A549 (cell line): ENCODE data around the gene TRAK1. TPM values are rescaled to one million over a fixed set of nuclear protein-coding genes. Genes with fewer than 3 reads are reported as not detected.

Experiments
- ATAC-seq, 2 experiments: fragments of 200-7000 bp in 1 of 2; fragments of >200 bp in 1 of 2; cut with Nextera tagmentation in 1 of 2; cut with Tn5 transposase in 1 of 2; 3 replicates each; pipeline versions ENCODE4 v1.8.0 to v1.9.1; 2018 to 2020; ENCODE audit warnings: mild to moderate bottlenecking in 1 of 2, moderate library complexity in 1 of 2
- CTCF ChIA-PET: fragments of 300-600 bp; sonication (Branson Sonifier 250); formaldehyde crosslinking; extraction: SDS; loops from one replicate; lab custom pipeline; 2021; ENCODE audit warnings: antibody characterized with exemption, inconsistent platforms; lab: Yijun Ruan, JAX
- POLR2A ChIA-PET: fragments of 350-600 bp; formaldehyde crosslinking; extraction: SDS; loops from one replicate; lab custom pipeline; 2021; ENCODE audit warnings: antibody characterized with exemption, inconsistent platforms; lab: Yijun Ruan, JAX
- DNase-seq, 2 experiments: peaks; one replicate each; pipeline versions ENCODE4 v3.0.0 to v3.0.0-alpha.2; 2011 to 2016; ENCODE audit warnings: low read depth in 1 of 2, low spot score in 1 of 2
- FAIRE-seq: peaks from 2 replicates; lab custom pipeline; 2011; peaks lifted over from hg19 to GRCh38; lab: Jason Lieb, UNC
- H3K27ac ChIP-seq, 2 experiments: fragments of >200 bp; sonication (Bioruptor Twin); formaldehyde crosslinking; 3 replicates each; pipeline ENCODE4 v1.5.1; 2016 to 2017
- H3K4me1 ChIP-seq: fragments of >200 bp; sonication (Bioruptor Twin); formaldehyde crosslinking; 3 replicates; pipeline ENCODE4 v1.6.1; 2016
- H3K4me2 ChIP-seq: fragments of >200 bp; sonication (Bioruptor Twin); formaldehyde crosslinking; 3 replicates; pipeline ENCODE4 v1.6.1; 2016
- H3K4me3 ChIP-seq: fragments of >200 bp; sonication (Bioruptor Twin); formaldehyde crosslinking; 3 replicates; pipeline ENCODE4 v1.5.1; 2016
- H3K9me3 ChIP-seq: fragments of >200 bp; sonication (Bioruptor Twin); formaldehyde crosslinking; 3 replicates; pipeline ENCODE4 v1.6.1; 2016
- CBX8 ChIP-seq: fragments of 200-600 bp; sonication (generic); IDR thresholded peaks from 2 replicates; pipeline ENCODE4 v1.6.1; 2016
- CHD4 ChIP-seq: fragments of 200-600 bp; sonication (generic); IDR thresholded peaks from 2 replicates; pipeline ENCODE4 v1.6.1; 2016; ENCODE audit warnings: antibody characterized with exemption, mild to moderate bottlenecking, borderline replicate concordance
- E2F6 ChIP-seq: IDR thresholded peaks from 2 replicates; pipeline ENCODE4 v1.6.1; 2012; ENCODE audit warnings: low read depth, borderline replicate concordance
- ELK1 ChIP-seq: fragments of 150-350 bp; IDR thresholded peaks from 2 replicates; pipeline ENCODE4 v1.6.1; 2014; ENCODE audit warnings: low read depth, mild to moderate bottlenecking, low read length
- GATA3 ChIP-seq: IDR thresholded peaks from 2 replicates; pipeline ENCODE4 v1.6.1; 2012; ENCODE audit warnings: borderline replicate concordance
- HDAC2 ChIP-seq: fragments of 200-600 bp; sonication (generic); IDR thresholded peaks from 2 replicates; pipeline ENCODE4 v1.6.1; 2016
- HEYL ChIP-seq: fragments of 250-450 bp; sonication (Bioruptor Pico); IDR thresholded peaks from 2 replicates; pipeline ENCODE4 v1.8.0; 2021; ENCODE audit warnings: mild to moderate bottlenecking, moderate library complexity
- HMGXB4 ChIP-seq: fragments of 250-450 bp; sonication (Bioruptor Pico); IDR thresholded peaks from 2 replicates; pipeline ENCODE4 v1.5.0; 2021; ENCODE audit warnings: mild to moderate bottlenecking, moderate library complexity, borderline replicate concordance
- KDM1A ChIP-seq: fragments of 200-600 bp; sonication (generic); IDR thresholded peaks from 2 replicates; pipeline ENCODE4 v1.6.1; 2016; ENCODE audit warnings: low read depth, mild to moderate bottlenecking
- MYC ChIP-seq: IDR thresholded peaks from 2 replicates; pipeline ENCODE4 v1.6.1; 2012; ENCODE audit warnings: mild to moderate bottlenecking, inconsistent platforms, low read length, improper control_type of control experiment, borderline replicate concordance
- NPAS2 ChIP-seq: fragments of 250-450 bp; sonication (Bioruptor Pico); IDR thresholded peaks from 2 replicates; pipeline ENCODE4 v1.8.0; 2022; ENCODE audit warnings: mild to moderate bottlenecking, moderate library complexity, borderline replicate concordance
- POLR2A ChIP-seq: IDR thresholded peaks from 2 replicates; pipeline ENCODE4 v1.6.1; 2012; ENCODE audit warnings: mild to moderate bottlenecking, low read length
- SMC3 ChIP-seq: fragments of >200 bp; sonication (Bioruptor Twin); formaldehyde crosslinking; IDR thresholded peaks from 3 replicates; pipeline ENCODE4 v1.6.1; 2018; ENCODE audit warnings: inconsistent platforms
- TFCP2L1 ChIP-seq: fragments of 250-450 bp; sonication (Bioruptor Pico); IDR thresholded peaks from 2 replicates; pipeline ENCODE4 v1.5.0; 2021; ENCODE audit warnings: mild to moderate bottlenecking
- TP53 ChIP-seq: fragments of 250-450 bp; sonication (Bioruptor Pico); IDR thresholded peaks from 2 replicates; pipeline ENCODE4 v1.5.0; 2021; ENCODE audit warnings: mild to moderate bottlenecking, moderate library complexity
- ZSCAN20 ChIP-seq: fragments of 250-450 bp; sonication (Bioruptor Pico); IDR thresholded peaks from 2 replicates; pipeline ENCODE4 v1.8.0; 2022; ENCODE audit warnings: mild to moderate bottlenecking, moderate library complexity
- WGBS: methylation state at CpG from one replicate; pipeline ENCODE4 v1.1.6; 2017; ENCODE audit errors: missing lambda C conversion rate; 5-methylcytosine and 5-hydroxymethylcytosine counted together
- polyA plus RNA-seq, 4 experiments: library from polyadenylated mRNA; depleted of rRNA in 3 of 4; stranded (reverse); fragments of >200 nt; fragmentation: RNase III in 1 of 4; extraction: RNeasy Plus Mini Kit Qiagen cat#74134 plus additional on column Dnase treatment in 1 of 4; gene quantifications; 2 replicates in 3 of 4; 3 replicates in 1 of 4; pipeline ENCODE4 v1.2.3, GENCODE V29; 2011 to 2017
- small RNA-seq, 6 experiments: library from RNA; depleted of rRNA; stranded (forward); fragments of <200 nt; gene quantifications; one replicate each; pipeline ENCODE3, GENCODE V24; 2012

Gene TRAK1
- polyA plus RNA-seq, 2 of the 4 experiments (the other 2 are of a cell fraction): 12.2 to 22.3 TPM

- Histone ChIP-seq H3K4me2 (no peak overlapping the region), H3K9me3 (no peaks in the 10 kb centered on the region), H3K27ac (no peak overlapping the region), H3K4me3 (no peak overlapping the region), H3K4me1 (no peaks in the 10 kb centered on the region)
- DNase-seq (no peak), ATAC-seq (no peak), FAIRE-seq (no peak)
- ChIA-PET CTCF (no interaction called here), POLR2A (no interaction called here)
- no peak for TF ChIP-seq ZSCAN20 (CRISPR knock-in tag)
- no peak for TF ChIP-seq E2F6
- TF ChIP-seq HMGXB4: no peak
Observed at GRCh38 chr3:42274266-42274665, 183.1 kb downstream of the TRAK1 start.

GRCh38 chr3:42275217-42275616, 184.1 kb downstream of the TRAK1 start:
- ATAC-seq: no peak
- no peaks in the 10 kb centered on the region for H3K4me1 ChIP-seq
- no peak overlapping the region for H3K4me2 ChIP-seq
- H3K9me3 ChIP-seq: no peaks in the 10 kb centered on the region
- POLR2A ChIA-PET: no interaction called here
- TF ChIP-seq NPAS2 (CRISPR knock-in tag) (no peak), POLR2A (no peak), GATA3 (no peak), SMC3 (no peak), ELK1 (no peak), CBX8 (no peak), CHD4 (no peak), HDAC2 (no peak), TFCP2L1 (CRISPR knock-in tag) (no peak), TP53 (CRISPR knock-in tag) (no peak), MYC (no peak), KDM1A (no peak), HEYL (CRISPR knock-in tag) (no peak)
- CTCF ChIA-PET: no interaction called here
- no peak overlapping the region for H3K4me3 ChIP-seq
- WGBS: 0% methylated on average over 1 of the region's 1 CpG
- FAIRE-seq: no peak
- H3K27ac ChIP-seq: no peak overlapping the region
- no peak for DNase-seq

Small RNAs within 50 kb of the gene (small RNA-seq; reads per million reads assigned to genes)
- gene RNU4-78P: 0 reads per million in 6 experiments

Other genes starting within 250 kb of the TRAK1 start
- gene ULK4, start 129.3 kb upstream of the TRAK1 start, polyA plus RNA-seq (2011; rRNA removed): 5.3 and 7.7 TPM in 2 replicates
- 4.4 to 5.6 TPM (median 4.9 TPM) in 3 replicates for gene ULK4, start 129.3 kb upstream of the TRAK1 start, polyA plus RNA-seq (2017; fragmentation: RNase III; extraction: RNeasy Plus Mini Kit Qiagen cat#74134 plus additional on column Dnase treatment)
- 0.16 and 0.37 TPM in 2 replicates for gene CCK, start 174.8 kb downstream of the TRAK1 start, polyA plus RNA-seq (2011; rRNA removed)
- 0.36 to 0.51 TPM (median 0.51 TPM) in 3 replicates for gene CCK, start 174.8 kb downstream of the TRAK1 start, polyA plus RNA-seq (2017; fragmentation: RNase III; extraction: RNeasy Plus Mini Kit Qiagen cat#74134 plus additional on column Dnase treatment)